Stomach (tissue), 4 donors: ENCODE data around the gene BBLN.

Experiments
- EP300 ChIP-seq: sonication (generic); formaldehyde crosslinking; IDR thresholded peaks from one replicate; pipeline ENCODE4 v1.6.1; 2017; ENCODE audit warnings: antibody characterized with exemption
- POLR2A ChIP-seq, 4 donors: fragments of 450-650 bp; IDR thresholded peaks; one replicate each; pipeline ENCODE4 v1.6.1; 2016; ENCODE audit warnings: antibody characterized with exemption in 4 of 4, control low read depth in 2 of 4, mild to moderate bottlenecking in 1 of 4, moderate library complexity in 1 of 4
- POLR2AphosphoS5 ChIP-seq, 3 donors: sonication (generic); formaldehyde crosslinking; IDR thresholded peaks; one replicate each; pipeline ENCODE4 v1.6.1; 2016; ENCODE audit warnings: antibody characterized with exemption in 3 of 3
- TF ChIP-seq, protein P1 (sequence below), 7 experiments: fragments of 450-650 bp in 4 of 7; fragments of 200-600 bp in 3 of 7; sonication (generic) in 3 of 7; IDR thresholded peaks; one replicate each; pipeline ENCODE4 v1.5.1; 2016 to 2019; ENCODE audit warnings: antibody characterized with exemption in 7 of 7, control low read depth in 2 of 7, mild to moderate bottlenecking in 1 of 7

DNA sequence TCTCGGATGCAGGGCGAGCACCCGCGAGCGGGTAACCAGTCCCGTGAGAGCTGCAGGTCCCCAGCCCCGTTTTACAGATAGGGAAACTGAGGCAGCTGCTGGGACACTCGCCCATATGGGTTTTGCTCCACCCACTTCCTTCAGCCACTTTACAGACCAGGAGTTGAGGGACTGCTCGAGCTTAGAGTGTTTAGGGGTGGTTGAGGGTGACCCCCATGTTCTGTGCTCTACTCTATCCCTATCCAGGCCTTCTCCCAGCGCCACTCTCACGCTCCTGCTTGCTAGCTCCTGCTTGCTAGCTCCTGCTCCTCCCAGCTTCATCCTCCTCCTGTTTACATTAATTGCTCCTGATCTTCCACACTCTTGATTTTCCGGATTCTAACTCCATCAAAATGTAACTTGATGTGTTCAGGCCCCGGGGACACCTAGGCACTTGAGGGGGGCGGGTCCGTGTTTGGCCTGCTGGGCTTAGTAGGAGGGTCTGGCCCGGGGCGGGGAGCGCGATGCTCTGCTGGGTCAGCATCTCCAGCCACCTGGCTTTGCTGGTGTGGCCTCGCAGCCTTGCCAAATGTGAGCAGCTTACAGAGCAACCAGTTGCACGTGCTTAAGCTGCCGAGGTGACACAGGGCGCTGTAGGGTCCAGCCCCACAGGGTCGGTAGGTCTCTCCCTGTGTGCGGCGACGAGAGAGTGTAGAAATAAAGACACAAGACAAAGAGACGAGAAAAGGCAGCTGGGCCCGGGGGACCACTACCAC, 31.1 kb upstream of the BBLN start:
- TF ChIP-seq, protein P1, sequence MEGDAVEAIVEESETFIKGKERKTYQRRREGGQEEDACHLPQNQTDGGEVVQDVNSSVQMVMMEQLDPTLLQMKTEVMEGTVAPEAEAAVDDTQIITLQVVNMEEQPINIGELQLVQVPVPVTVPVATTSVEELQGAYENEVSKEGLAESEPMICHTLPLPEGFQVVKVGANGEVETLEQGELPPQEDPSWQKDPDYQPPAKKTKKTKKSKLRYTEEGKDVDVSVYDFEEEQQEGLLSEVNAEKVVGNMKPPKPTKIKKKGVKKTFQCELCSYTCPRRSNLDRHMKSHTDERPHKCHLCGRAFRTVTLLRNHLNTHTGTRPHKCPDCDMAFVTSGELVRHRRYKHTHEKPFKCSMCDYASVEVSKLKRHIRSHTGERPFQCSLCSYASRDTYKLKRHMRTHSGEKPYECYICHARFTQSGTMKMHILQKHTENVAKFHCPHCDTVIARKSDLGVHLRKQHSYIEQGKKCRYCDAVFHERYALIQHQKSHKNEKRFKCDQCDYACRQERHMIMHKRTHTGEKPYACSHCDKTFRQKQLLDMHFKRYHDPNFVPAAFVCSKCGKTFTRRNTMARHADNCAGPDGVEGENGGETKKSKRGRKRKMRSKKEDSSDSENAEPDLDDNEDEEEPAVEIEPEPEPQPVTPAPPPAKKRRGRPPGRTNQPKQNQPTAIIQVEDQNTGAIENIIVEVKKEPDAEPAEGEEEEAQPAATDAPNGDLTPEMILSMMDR (IDR thresholded peaks at IDR 0.05) = no peak
- no peak for TF ChIP-seq POLR2A (IDR thresholded peaks at IDR 0.05)
- TF ChIP-seq POLR2AphosphoS5 (IDR thresholded peaks at IDR 0.05) = no peak
- TF ChIP-seq EP300 = no peak
